Adipocyte (in vitro differentiated cells): ENCODE results near the gene HMCN2.

Experiments used
- DNase-seq: peaks from one replicate; pipeline ENCODE4 v3.0.0-alpha.2; 2015; ENCODE audit warnings: low read depth
- H3K27me3 ChIP-seq: replicated peaks from 2 replicates; pipeline ENCODE4 v1.7.0; 2013; ENCODE audit warnings: mild to moderate bottlenecking, low read length, moderate library complexity; ENCODE audit not compliant: control insufficient read depth, insufficient read depth
- H3K36me3 ChIP-seq: 2 replicates; pipeline ENCODE4 v1.7.0; 2013; ENCODE audit warnings: low read length, mild to moderate bottlenecking, moderate library complexity; ENCODE audit not compliant: control insufficient read depth, insufficient read depth, severe bottlenecking
- H3K4me1 ChIP-seq: 2 replicates; pipeline ENCODE4 v1.7.0; 2013; ENCODE audit warnings: mild to moderate bottlenecking, low read length, moderate library complexity; ENCODE audit not compliant: control insufficient read depth, insufficient read depth
- H3K4me3 ChIP-seq: 2 replicates; pipeline ENCODE4 v1.7.0; 2013; ENCODE audit warnings: mild to moderate bottlenecking, low read length, moderate library complexity
- H3K9ac ChIP-seq: 2 replicates; pipeline ENCODE4 v1.7.0; 2013; ENCODE audit warnings: mild to moderate bottlenecking, low read length, moderate library complexity
- H3K9me3 ChIP-seq: 2 replicates; pipeline ENCODE4 v1.7.0; 2013; ENCODE audit warnings: mild to moderate bottlenecking, low read length, moderate library complexity; ENCODE audit not compliant: control insufficient read depth

Gene HMCN2

DNA sequence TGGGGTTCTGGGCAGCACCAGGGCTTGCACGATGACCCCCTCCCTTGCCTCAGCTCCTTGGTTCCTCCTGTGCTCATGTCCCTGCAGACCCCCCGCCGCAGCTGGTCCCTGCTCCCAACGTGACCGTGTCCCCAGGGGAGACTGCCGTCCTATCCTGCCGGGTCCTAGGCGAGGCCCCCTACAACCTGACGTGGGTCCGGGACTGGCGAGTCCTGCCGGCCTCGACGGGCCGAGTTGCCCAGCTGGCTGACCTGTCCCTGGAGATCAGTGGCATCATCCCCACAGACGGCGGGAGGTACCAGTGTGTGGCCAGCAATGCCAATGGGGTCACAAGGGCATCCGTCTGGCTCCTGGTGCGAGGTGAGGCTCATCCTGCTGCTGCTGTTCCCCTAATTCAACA lies 39.1 kb downstream of the HMCN2 start:
- Histone ChIP-seq H3K4me3 (no peak overlapping the region), H3K9ac (no peak overlapping the region), H3K4me1 (peaks cover 37% of the 10 kb centered on the region), H3K27me3 (peaks cover 14% of the 10 kb centered on the region), H3K36me3 (no peaks in the 10 kb centered on the region), H3K9me3 (no peaks in the 10 kb centered on the region)
- DNase-seq, result no peak

DNA sequence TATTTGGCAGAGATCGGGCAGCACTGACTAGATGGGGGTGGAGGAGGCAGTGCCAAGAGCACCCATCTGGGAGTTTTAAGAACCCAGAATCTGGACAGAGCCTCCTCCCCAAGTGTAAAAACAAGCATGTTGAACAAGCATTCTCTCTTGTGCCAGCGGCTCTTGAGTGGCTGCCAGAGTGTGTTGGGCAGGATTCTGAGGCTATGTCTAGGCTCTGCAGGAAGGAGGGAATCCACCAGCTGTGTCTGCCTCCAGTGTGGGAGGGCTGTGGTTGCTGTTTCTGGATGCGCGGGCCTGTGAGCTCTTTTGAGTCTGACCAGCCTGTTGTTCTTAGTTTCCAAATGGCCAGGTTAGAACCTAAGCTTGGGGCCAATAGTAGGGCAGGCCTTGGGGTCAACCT lies 39.8 kb downstream of the HMCN2 start:
- H3K36me3 ChIP-seq, result no peaks in the 10 kb centered on the region
- H3K9ac ChIP-seq, result no peak overlapping the region
- H3K4me3 ChIP-seq, result no peak overlapping the region
- peaks cover 16% of the 10 kb centered on the region for H3K27me3 ChIP-seq
- peaks cover 34% of the 10 kb centered on the region for H3K4me1 ChIP-seq
- no peaks in the 10 kb centered on the region for H3K9me3 ChIP-seq
- DNase-seq, result no peak

DNA sequence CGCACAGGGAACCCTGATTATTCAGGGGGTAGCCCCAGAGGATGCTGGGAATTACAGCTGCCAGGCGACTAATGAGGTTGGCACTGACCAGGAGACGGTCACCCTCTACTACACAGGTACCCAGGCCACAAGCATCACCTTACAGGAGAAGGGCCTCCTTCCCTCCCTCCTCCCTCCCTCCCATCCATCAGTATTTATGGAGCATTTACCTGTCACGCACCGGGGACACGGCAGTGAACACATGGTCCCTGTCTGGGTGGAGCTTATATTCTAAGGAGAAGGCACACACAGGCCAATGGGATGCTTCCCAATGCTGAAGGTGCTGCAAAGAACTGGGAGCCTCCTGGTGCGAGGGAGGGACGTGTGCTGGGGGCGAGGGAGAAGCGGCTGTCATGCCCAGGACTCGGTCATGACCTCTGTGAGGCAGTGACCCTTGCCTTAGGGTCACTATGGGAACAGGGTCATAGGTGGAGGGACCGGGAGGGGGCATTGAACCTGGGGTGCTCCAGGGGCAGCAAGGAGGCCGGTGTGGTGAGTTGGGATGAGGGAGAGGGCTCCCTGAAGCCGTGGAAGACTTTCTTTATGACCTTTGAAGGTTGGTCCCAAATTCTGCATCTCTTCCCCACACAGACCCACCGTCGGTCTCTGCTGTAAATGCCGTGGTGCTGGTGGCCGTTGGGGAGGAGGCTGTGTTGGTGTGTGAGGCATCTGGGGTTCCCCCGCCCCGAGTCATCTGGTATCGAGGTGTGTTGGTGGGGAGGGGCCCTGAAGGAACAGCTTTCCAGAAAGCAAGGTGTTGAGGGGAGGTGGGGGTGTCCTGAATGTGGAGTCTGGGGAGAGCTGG lies 41.5 kb downstream of the HMCN2 start:
- no peaks in the 10 kb centered on the region for H3K36me3 ChIP-seq
- H3K4me1 ChIP-seq, result peaks cover 18% of the 10 kb centered on the region
- no peaks in the 10 kb centered on the region for H3K9me3 ChIP-seq
- no peak overlapping the region for H3K4me3 ChIP-seq
- H3K27me3 ChIP-seq, result peaks cover 32% of the 10 kb centered on the region
- DNase-seq, result no peak
- H3K9ac ChIP-seq, result no peak overlapping the region

DNA sequence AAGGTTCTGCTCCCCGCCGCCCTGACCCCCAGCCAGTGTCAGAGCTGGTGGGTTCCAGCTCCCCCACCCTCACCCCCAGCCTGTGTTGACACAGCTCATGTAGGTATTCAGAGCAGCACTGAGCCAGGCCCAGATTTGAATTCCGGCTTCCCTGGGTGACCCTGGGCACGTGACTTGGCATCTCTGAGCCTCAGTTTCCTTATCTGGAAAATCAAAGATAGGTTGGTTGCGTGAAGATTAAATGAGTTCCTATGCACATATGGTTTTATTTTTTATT lies 42.0 kb downstream of the HMCN2 start:
- H3K4me3 ChIP-seq, result no peak overlapping the region
- no peak overlapping the region for H3K9ac ChIP-seq
- H3K4me1 ChIP-seq, result peaks cover 13% of the 10 kb centered on the region
- no peaks in the 10 kb centered on the region for H3K9me3 ChIP-seq
- no peaks in the 10 kb centered on the region for H3K36me3 ChIP-seq
- peaks cover 34% of the 10 kb centered on the region for H3K27me3 ChIP-seq
- no peak for DNase-seq

DNA sequence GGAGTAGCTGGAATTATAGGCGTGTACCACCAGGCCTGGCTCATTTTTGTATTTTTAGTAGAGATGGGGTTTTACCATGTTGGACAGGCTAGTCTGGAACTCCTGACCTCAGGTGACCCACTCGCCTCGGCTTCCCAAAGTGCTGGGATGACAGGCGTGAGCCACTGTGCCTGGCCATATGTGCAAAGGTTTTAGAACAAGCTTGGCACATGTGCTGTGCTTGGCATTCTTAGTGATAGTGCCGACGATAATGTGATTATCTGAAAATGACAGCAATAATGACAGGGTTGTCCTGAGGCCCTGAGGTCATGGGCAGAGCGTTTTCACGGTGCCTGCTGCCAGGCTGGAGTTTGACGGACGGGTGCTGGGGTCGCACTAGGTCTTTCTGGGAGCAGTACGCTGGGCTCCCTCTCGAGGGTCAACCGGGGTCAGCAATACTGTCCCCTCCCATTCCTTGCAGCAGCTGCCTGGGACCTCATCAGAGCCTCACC lies 42.6 kb downstream of the HMCN2 start:
- DNase-seq, result no peak
- Histone ChIP-seq H3K4me1 (peaks cover 13% of the 10 kb centered on the region), H3K36me3 (no peaks in the 10 kb centered on the region), H3K9me3 (no peaks in the 10 kb centered on the region), H3K9ac (no peak overlapping the region), H3K4me3 (no peak overlapping the region), H3K27me3 (peaks cover 37% of the 10 kb centered on the region)

DNA sequence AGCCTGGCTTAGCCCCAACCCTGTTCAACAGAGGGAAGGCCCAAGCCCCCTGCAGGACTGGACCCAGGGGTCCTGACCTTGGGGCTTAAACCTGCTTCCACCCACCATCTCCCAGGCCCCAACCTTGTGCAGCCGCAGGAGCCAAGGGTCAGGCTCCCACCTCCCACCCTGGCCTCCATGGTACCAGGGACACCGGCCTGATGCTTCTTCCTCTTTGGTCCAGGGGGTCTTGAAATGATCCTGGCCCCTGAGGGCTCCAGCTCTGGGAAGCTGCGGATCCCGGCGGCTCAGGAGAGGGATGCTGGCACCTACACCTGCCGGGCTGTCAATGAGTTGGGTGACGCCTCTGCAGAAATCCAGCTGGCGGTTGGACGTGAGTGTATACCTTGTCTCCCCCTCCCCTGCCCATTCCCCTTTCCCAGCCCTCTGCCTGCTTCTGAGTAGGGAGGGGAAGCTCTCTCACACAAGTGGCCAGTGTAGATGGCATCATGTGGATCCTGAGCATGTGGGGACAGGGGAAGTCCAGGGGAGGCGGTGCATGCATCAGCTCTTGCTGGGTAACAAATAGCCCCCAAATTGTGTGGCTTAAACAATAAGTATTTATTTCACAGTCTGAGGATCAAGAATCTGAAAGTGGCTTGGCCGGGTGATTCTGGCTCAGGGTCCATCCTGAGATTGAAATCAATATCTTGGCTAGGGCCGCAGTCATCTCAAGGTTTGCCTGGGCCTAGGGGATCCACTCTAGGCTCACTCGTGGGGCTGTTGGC lies 44.3 kb downstream of the HMCN2 start:
- H3K4me3 ChIP-seq, result no peak overlapping the region
- no peak for DNase-seq
- H3K9ac ChIP-seq, result no peak overlapping the region

DNA sequence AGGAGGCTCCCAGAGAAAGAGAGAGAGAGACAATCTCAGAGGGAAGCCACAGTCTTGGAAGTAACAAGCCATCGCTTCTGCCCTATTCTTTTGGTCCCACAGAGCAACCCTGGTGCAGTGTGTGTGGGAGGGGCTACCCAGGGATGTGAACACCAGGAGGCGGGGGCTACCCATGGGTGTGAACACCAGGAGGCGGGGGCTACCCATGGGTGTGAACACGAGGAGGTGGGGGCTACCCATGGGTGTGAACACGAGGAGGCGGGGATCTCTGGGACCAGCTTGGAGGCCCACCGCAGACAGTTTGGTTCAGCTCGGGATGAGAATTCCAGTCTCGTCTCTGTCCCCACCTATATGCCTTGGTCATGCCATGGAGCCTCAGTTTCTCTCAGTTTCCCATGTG lies 44.9 kb downstream of the HMCN2 start:
- H3K9ac ChIP-seq, result no peak overlapping the region
- no peaks in the 10 kb centered on the region for H3K36me3 ChIP-seq
- peaks cover 3% of the 10 kb centered on the region for H3K4me1 ChIP-seq
- DNase-seq, result no peak
- H3K4me3 ChIP-seq, result no peak overlapping the region
- H3K27me3 ChIP-seq, result peaks cover 51% of the 10 kb centered on the region
- H3K9me3 ChIP-seq, result no peaks in the 10 kb centered on the region

More for the DNA sequence above, 44.3 kb downstream of the HMCN2 start:
- Histone ChIP-seq H3K4me1 (peaks cover 7% of the 10 kb centered on the region), H3K9me3 (no peaks in the 10 kb centered on the region), H3K36me3 (no peaks in the 10 kb centered on the region), H3K27me3 (peaks cover 49% of the 10 kb centered on the region)

DNA sequence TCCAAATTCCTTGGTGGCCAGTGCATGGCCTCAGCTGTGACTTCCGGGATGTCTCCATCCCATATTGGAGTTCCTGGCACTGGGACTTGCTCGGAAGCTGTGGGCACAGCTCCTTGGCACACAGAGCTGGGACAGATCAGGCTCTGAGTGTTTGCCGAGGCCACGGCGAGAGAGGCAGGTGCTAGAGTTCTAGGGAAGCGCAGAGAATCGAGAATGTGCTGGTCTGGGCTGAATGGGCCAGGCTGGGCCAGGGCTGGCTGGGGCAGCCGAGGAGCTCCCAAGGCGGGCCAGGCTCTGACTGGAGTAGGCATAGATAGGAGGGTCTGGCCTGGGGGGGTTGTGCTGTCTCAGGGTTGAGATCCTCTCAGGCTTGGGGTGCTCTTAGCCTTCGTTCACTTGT lies 45.4 kb downstream of the HMCN2 start:
- Histone ChIP-seq H3K27me3 (peaks cover 56% of the 10 kb centered on the region), H3K9me3 (no peaks in the 10 kb centered on the region), H3K4me1 (no peaks in the 10 kb centered on the region), H3K4me3 (no peak overlapping the region), H3K9ac (no peak overlapping the region), H3K36me3 (no peaks in the 10 kb centered on the region)
- DNase-seq, result no peak

DNA sequence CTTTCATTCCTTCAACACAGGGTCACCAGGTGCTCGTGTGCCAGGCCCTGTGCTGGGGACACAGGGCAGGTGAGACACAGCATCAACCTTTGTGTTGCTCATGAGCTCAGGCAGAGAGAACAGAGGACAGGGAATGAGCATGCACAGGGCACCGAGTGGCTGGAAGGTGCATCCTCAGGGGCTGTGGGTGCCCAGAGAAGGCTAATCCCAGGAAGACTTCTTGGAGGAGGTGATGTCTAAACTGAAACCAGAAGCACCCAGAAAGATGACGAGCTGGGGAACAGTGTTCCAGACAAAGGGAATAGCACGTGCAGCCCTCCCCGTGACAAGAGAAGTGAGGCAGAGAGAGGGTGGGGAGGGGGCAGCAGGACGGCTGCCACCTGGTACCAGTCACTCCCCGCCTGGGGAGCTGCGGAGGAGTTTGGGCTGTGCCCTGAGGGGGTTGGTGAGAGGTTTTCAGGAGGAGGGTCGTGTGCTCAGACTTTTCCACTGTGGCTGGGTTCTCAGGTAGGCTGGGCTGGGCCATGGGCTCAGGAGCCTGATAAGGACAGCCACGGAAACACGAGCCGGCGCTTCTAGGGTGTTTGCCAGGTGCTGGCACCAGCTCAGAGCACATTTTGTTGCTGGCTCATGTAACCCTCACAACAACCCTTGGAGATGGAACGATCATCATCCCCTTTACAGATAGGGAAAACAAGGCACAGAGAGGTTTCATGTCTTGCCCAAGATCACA lies 46.0 kb downstream of the HMCN2 start:
- Histone ChIP-seq H3K27me3 (peaks cover 57% of the 10 kb centered on the region), H3K9ac (no peak overlapping the region), H3K36me3 (no peaks in the 10 kb centered on the region), H3K9me3 (no peaks in the 10 kb centered on the region), H3K4me3 (no peak overlapping the region), H3K4me1 (no peaks in the 10 kb centered on the region)
- no peak for DNase-seq

DNA sequence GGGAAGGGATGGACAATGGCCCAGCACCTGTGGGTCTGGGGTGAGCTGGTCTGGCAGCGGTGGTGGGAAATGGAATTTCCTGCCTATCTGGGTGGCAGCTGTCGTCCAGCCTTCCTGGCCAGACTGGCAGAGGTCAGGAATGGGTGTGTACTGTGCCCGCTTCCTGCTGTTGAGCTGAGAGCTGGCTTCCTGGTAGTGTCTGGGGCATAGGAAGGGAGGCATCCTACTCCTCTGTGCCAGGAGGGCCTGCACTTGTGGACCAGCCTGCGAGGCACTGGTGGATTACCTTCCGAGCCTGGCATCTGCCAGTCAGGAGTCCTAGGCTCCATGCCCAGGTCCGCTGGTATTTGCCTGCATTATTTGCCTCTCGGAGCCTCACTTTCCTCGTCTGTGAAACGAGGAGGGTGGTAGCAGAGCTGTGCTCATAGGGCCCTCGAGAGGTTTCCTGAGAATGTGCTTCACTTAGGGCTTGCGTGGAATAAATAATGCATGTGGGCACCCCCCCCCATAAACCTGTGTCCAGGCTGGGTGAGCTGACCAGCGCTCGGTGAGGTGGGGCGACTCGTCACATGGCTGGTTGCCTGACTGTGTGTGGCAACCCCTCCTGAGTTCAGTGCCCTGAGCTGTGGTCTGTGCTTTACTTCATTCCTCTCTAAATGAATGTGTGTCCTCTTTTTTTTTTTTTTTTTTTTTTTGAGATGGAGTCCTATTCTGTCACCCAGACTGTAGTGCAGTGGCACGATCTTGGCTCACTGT lies 47.7 kb downstream of the HMCN2 start:
- Histone ChIP-seq H3K9ac (no peak overlapping the region), H3K4me1 (no peaks in the 10 kb centered on the region), H3K27me3 (peaks cover 67% of the 10 kb centered on the region), H3K36me3 (no peaks in the 10 kb centered on the region), H3K4me3 (no peak overlapping the region), H3K9me3 (no peaks in the 10 kb centered on the region)
- DNase-seq, result no peak
